SU-DHL-6 (cell line): Measurements from ENCODE around the gene ABHD2.

Source experiments
- H2AFZ ChIP-seq: fragments of 200-600 bp; sonication (generic); 2 replicates; pipeline ENCODE4 v1.6.1; 2014; ENCODE audit warnings: low read depth, mild to moderate bottlenecking, moderate library complexity, mixed read lengths, antibody characterized with exemption, low read length; ENCODE audit not compliant: severe bottlenecking
- H3F3A ChIP-seq: fragments of 200-600 bp; shearing (Covaris generic); 2 replicates; pipeline ENCODE4 v1.6.0; 2016; ENCODE audit warnings: antibody characterized with exemption, mild to moderate bottlenecking; ENCODE audit not compliant: insufficient read depth
- H3K27ac ChIP-seq: fragments of 200-600 bp; sonication (generic); 2 replicates; pipeline ENCODE4 v1.5.1; 2016; ENCODE audit warnings: low read depth, mild to moderate bottlenecking, low read length, moderate library complexity, mixed read lengths
- H3K27me3 ChIP-seq: fragments of 200-600 bp; sonication (generic), shearing (Covaris generic); 2 replicates; pipeline ENCODE4 v1.6.0; 2014; ENCODE audit warnings: mild to moderate bottlenecking, low read length
- H3K36me3 ChIP-seq: fragments of 200-600 bp; sonication (generic); 2 replicates; pipeline ENCODE4 v1.6.1; 2014; ENCODE audit warnings: mild to moderate bottlenecking, low read length, mixed read lengths
- H3K4me2 ChIP-seq: fragments of 300-600, 200-600 bp; shearing (Covaris generic), sonication (generic); 2 replicates; pipeline ENCODE4 v1.6.0; 2014; ENCODE audit warnings: low read length, low read depth, mild to moderate bottlenecking; ENCODE audit not compliant: poor library complexity, severe bottlenecking
- H3K4me3 ChIP-seq: fragments of 200-600 bp; sonication (generic); 2 replicates; pipeline ENCODE4 v1.5.1; 2014; ENCODE audit warnings: antibody characterized with exemption, low read length, mild to moderate bottlenecking, mixed read lengths; ENCODE audit not compliant: insufficient read depth, poor library complexity, severe bottlenecking
- H3K79me2 ChIP-seq: fragments of 200-600 bp; sonication (generic); 2 replicates; pipeline ENCODE4 v1.6.1; 2014; ENCODE audit warnings: mild to moderate bottlenecking, low read length, moderate library complexity; ENCODE audit not compliant: insufficient read depth
- H3K9ac ChIP-seq: fragments of 200-600 bp; sonication (generic); 2 replicates; pipeline ENCODE4 v1.7.0; 2014; ENCODE audit warnings: mild to moderate bottlenecking, low read length
- H3K9me2 ChIP-seq: fragments of 200-600 bp; sonication (generic); replicated peaks from 2 replicates; pipeline ENCODE4 v1.6.1; 2014; ENCODE audit warnings: low read length; ENCODE audit not compliant: insufficient read depth
- H3K9me3 ChIP-seq: fragments of 200-600 bp; sonication (generic); 2 replicates; pipeline ENCODE4 v1.6.1; 2014; ENCODE audit warnings: low read length, mixed read lengths; ENCODE audit not compliant: insufficient read depth
- H4K20me1 ChIP-seq: fragments of 200-600 bp; sonication (generic); 2 replicates; pipeline ENCODE4 v1.6.1; 2014; ENCODE audit warnings: low read depth, mild to moderate bottlenecking, antibody characterized with exemption, low read length, moderate library complexity, mixed read lengths
- EZH2phosphoT487 ChIP-seq: fragments of 200-600 bp; sonication (generic), shearing (Covaris generic); conservative IDR thresholded peaks from 2 replicates; pipeline ENCODE4 v1.6.1; 2018; ENCODE audit warnings: mild to moderate bottlenecking, antibody characterized with exemption, low read length, moderate library complexity, mixed read lengths
- TF ChIP-seq, protein P1 (sequence below): fragments of 200-600 bp; sonication (generic); IDR thresholded peaks from one replicate; pipeline ENCODE4 v1.5.1; 2017; ENCODE audit warnings: antibody characterized with exemption, mild to moderate bottlenecking, low read length, moderate library complexity; ENCODE audit not compliant: insufficient read depth, poor library complexity, severe bottlenecking

ABHD2 gene

DNA sequence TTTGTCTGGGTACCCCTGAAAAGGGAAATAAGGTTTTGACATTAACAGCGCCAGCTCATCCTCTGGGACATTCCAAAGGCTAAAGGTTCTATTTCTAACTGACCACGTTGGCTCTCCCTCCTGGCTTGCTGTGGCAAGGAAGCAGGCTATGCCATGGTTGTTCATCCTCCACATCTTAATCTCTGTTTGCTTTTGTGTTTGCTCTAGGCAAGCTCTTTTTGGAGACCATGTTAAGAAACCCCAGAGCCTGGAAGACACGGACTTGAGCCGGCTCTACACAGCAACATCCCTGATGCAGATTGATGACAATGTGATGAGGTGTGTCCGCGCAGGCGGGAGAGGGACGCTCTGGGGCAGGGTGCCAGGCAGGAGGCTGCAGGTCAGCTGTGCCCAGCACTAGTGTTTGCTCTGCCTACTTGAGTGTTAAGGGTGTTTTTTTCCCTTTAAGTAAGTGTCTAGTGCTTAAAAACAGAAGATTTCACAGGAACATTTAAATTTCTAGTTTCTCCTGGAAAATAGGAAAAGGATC is 99.8 kb downstream of the ABHD2 start:
- H3F3A ChIP-seq: no peaks in the 10 kb centered on the region
- no peak overlapping the region for H3K27ac ChIP-seq
- H4K20me1 ChIP-seq: no peaks in the 10 kb centered on the region
- no peak overlapping the region for H3K4me3 ChIP-seq
- no peaks in the 10 kb centered on the region for H3K9me2 ChIP-seq
- no peaks in the 10 kb centered on the region for H3K36me3 ChIP-seq
- H3K4me2 ChIP-seq: no peak overlapping the region
- TF ChIP-seq, protein P1, sequence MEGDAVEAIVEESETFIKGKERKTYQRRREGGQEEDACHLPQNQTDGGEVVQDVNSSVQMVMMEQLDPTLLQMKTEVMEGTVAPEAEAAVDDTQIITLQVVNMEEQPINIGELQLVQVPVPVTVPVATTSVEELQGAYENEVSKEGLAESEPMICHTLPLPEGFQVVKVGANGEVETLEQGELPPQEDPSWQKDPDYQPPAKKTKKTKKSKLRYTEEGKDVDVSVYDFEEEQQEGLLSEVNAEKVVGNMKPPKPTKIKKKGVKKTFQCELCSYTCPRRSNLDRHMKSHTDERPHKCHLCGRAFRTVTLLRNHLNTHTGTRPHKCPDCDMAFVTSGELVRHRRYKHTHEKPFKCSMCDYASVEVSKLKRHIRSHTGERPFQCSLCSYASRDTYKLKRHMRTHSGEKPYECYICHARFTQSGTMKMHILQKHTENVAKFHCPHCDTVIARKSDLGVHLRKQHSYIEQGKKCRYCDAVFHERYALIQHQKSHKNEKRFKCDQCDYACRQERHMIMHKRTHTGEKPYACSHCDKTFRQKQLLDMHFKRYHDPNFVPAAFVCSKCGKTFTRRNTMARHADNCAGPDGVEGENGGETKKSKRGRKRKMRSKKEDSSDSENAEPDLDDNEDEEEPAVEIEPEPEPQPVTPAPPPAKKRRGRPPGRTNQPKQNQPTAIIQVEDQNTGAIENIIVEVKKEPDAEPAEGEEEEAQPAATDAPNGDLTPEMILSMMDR: no peak
- no peak for TF ChIP-seq EZH2phosphoT487
- no peaks in the 10 kb centered on the region for H3K79me2 ChIP-seq
- H3K27me3 ChIP-seq: no peaks in the 10 kb centered on the region
- H3K9me3 ChIP-seq: no peaks in the 10 kb centered on the region
- no peak overlapping the region for H2AFZ ChIP-seq
- no peak overlapping the region for H3K9ac ChIP-seq

DNA sequence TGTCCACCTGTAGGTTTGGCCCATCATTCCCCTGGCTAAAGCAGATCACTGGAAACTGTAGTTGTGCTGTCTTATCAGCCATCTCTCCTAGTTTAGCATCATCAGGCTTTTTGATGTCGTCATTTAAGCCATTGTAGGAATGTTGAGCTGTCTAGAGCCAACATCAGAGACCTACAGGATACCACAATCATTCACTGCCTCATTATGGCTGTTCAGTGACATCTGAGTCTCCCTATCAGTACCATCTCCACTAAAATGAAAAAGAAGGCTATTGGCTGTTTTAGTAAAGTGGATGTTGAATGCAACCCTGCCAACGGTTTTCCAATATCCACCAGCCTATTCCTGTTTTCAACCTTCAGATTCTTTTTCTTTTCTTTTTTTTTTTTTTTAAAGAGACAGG is 103.9 kb downstream of the ABHD2 start:
- Histone ChIP-seq H3K9me2 (no peaks in the 10 kb centered on the region), H4K20me1 (no peaks in the 10 kb centered on the region), H3K9ac (no peak overlapping the region), H3K4me3 (no peak overlapping the region), H3K27me3 (no peaks in the 10 kb centered on the region), H3K79me2 (no peaks in the 10 kb centered on the region), H3F3A (no peaks in the 10 kb centered on the region), H2AFZ (no peak overlapping the region), H3K27ac (no peak overlapping the region), H3K9me3 (no peaks in the 10 kb centered on the region), H3K4me2 (no peak overlapping the region), H3K36me3 (no peaks in the 10 kb centered on the region)
- TF ChIP-seq, protein P1: no peak
- TF ChIP-seq EZH2phosphoT487: no peak

DNA sequence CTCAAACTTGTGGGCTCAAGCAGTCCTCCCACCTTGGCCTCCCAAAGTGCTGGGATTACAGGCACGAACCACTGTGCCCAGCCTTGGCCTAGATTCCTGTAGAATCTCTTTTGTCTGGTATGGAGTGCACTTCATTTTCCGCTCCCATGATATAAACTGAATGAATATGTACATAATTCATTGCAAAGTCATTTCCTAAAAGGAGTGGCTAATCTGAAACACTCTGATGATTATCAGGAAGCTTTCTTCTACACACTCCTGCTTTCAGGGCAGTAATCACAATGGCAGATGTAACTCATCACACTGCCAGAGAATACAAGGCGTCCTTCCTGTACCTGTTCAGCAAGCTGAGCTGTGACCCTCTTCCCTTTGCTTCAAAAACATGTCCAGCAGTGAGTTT is 104.5 kb downstream of the ABHD2 start:
- TF ChIP-seq, protein P1: no peak
- no peak for TF ChIP-seq EZH2phosphoT487
- no peak overlapping the region for H3K9ac ChIP-seq
- H3K27ac ChIP-seq: no peak overlapping the region
- H3K9me2 ChIP-seq: no peaks in the 10 kb centered on the region
- H3F3A ChIP-seq: no peaks in the 10 kb centered on the region
- no peak overlapping the region for H3K4me2 ChIP-seq
- H3K4me3 ChIP-seq: no peak overlapping the region
- no peaks in the 10 kb centered on the region for H3K27me3 ChIP-seq
- H4K20me1 ChIP-seq: no peaks in the 10 kb centered on the region
- no peaks in the 10 kb centered on the region for H3K9me3 ChIP-seq
- H3K36me3 ChIP-seq: no peaks in the 10 kb centered on the region
- H3K79me2 ChIP-seq: no peaks in the 10 kb centered on the region
- no peak overlapping the region for H2AFZ ChIP-seq
